SH-SY5Y (cell line): ENCODE data around the gene MAP6D1.

ENCODE experiments used
- GATA2 ChIP-seq: IDR thresholded peaks from 2 replicates; pipeline ENCODE4 v1.6.1; 2011; ENCODE audit warnings: mild to moderate bottlenecking, low read depth, low read length
- GATA3 ChIP-seq: IDR thresholded peaks from 2 replicates; pipeline ENCODE4 v1.6.1; 2011; ENCODE audit warnings: low read depth, mild to moderate bottlenecking, low read length, moderate library complexity

DNA sequence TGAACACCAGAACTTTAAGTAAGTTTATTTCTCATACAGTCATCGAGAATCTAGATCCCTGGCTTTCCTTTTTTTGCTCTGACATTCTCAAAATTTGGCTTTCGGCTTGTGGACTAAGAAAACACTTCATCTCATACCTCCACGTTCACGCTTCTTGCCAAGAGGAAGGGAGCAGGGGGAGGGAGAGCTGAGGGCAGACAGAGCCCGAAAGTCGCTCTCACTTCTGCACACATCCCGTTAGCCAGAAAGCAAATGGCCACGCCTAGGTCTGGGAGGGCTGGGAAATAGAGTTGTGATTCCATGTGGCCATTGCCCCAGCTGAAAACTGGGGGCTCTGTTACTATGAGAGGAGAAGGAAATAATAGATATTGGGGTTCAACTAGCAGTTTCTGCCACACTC, 57.3 kb downstream of the MAP6D1 start:
- TF ChIP-seq GATA3: no peak
- no peak for TF ChIP-seq GATA2
